ENCODE results near the gene ECE1.
"Not testable (repeated sequence)": the region's sequence is repeated elsewhere in the genome, so short reads cannot be mapped to it uniquely, and the experiment has no call there.

The ECE1 gene

GRCh38 chr1:21247892-21248715, 42.2 kb downstream of the ECE1 start:
- no peak for DNase-seq

GRCh38 chr1:21246905-21247642, 43.2 kb downstream of the ECE1 start:
- DNase-seq = no peak

- DNase-seq = no peak
Observed at GRCh38 chr1:21245688-21246229, 44.5 kb downstream of the ECE1 start.

GRCh38 chr1:21244986-21245687, 45.1 kb downstream of the ECE1 start:
- DNase-seq = no peak

GRCh38 chr1:21244154-21244553, 46.1 kb downstream of the ECE1 start:
- no peak for DNase-seq

- no peak for DNase-seq
Observed at GRCh38 chr1:21242846-21243245, 47.4 kb downstream of the ECE1 start.

GRCh38 chr1:21241771-21242581, 48.3 kb downstream of the ECE1 start:
- DNase-seq = no peak

GRCh38 chr1:21240706-21241105, 49.6 kb downstream of the ECE1 start:
- no peak for DNase-seq

GRCh38 chr1:21239221-21239620, 51.0 kb downstream of the ECE1 start:
- DNase-seq = no peak

GRCh38 chr1:21238141-21238800, 52.0 kb downstream of the ECE1 start:
- no peak for DNase-seq

GRCh38 chr1:21237446-21238088, 52.7 kb downstream of the ECE1 start:
- no peak for DNase-seq

GRCh38 chr1:21236178-21236577, 54.1 kb downstream of the ECE1 start:
- DNase-seq = no peak

- DNase-seq = no peak
Observed at GRCh38 chr1:21234779-21235178, 55.5 kb downstream of the ECE1 start.

- no peak for DNase-seq
Observed at GRCh38 chr1:21233490-21233889, 56.8 kb downstream of the ECE1 start.

- DNase-seq = peak; percentile 59
Observed at GRCh38 chr1:21232044-21232443, 58.2 kb downstream of the ECE1 start.

GRCh38 chr1:21229246-21230000, 60.8 kb downstream of the ECE1 start:
- DNase-seq = peak; percentile 71

- not testable (repeated sequence) for DNase-seq
Observed at GRCh38 chr1:21228224-21228623, 62.0 kb downstream of the ECE1 start.

GRCh38 chr1:21225065-21225464, 65.2 kb downstream of the ECE1 start:
- DNase-seq = no peak

GRCh38 chr1:21220815-21221214, 69.4 kb downstream of the ECE1 start:
- no peak for DNase-seq

GRCh38 chr1:21219674-21220073, 70.6 kb downstream of the ECE1 start:
- DNase-seq = no peak
